ENCODE measurements around the gene IL36RN. TPM values are rescaled to one million over a fixed set of nuclear protein-coding genes. Genes with fewer than 3 reads are reported as not detected.

Gene IL36RN
- total RNA-seq, 1 experiment from 2014 or later, result 0.36 TPM

DNA sequence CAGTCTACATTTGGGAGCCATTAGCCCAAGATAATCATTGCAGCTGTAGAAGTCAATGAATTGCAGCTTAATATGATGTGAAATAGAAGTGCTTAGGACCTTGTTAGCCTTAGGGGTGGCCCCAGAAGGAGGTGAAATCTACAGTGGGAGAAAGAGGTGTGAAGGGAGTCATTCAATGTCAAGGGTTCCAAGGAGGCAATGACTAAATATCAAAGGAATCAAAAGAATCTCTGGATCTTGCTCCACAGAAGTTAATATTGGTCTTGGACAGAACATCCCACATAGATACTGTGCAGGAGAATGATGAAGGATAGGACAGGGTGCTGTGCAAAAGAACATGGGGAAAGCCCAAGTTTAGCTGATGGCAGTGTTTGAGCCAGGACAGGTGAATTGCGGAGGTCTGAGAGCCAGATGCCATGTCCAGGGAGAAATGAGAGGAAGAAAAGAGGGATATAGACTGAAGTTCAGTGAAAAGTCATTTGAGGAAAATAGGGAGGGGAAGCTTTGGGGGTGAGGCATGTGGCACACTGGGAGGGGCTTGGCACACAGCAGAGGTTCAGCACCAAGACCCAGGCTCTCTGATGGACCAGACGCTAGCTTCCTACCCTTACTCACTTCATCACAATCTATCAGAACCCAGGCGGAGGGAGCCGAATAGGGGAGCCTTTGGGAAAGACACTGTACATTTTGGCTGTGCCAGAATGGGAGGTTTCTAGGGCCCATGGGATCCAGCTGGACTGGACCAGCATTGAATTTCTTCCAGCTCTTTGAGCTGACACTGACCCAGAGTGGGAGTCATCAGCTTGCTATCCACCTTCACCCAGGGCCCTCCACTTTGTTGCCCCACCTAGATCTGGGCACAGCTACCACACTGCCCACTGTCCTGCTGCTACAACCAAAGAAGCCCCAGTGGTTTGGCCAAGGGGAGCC, 10.9 kb downstream of the IL36RN start:
- DNase-seq (peak; percentile 36), ATAC-seq (no peak)
- CTCF ChIA-PET, result no interaction called here
- no peak for TF ChIP-seq EZH2phosphoT487 (IDR thresholded peaks at IDR 0.05; ENCODE audit: borderline replicate concordance, low read length)
- Histone ChIP-seq H3K27me3 (ENCODE audit: low read length) (no peaks in the 10 kb centered on the region), H3K4me3 (ENCODE audit: low read length) (no peak overlapping the region), H3K9me2 (replicated peaks; ENCODE audit: low read length) (no peaks in the 10 kb centered on the region), H3K27ac (ENCODE audit: low read length) (peak overlapping the region; percentile 95), H3K9me3 (ENCODE audit: low read length) (no peaks in the 10 kb centered on the region), H2AFZ (ENCODE audit: low read length) (no peak overlapping the region), H4K20me1 (ENCODE audit: low read length) (no peaks in the 10 kb centered on the region), H3F3A (ENCODE audit: low read length, unreplicated experiment) (peaks cover 12% of the 10 kb centered on the region), H3K36me3 (ENCODE audit: low read depth, low read length) (no peaks in the 10 kb centered on the region), H3K4me1 (ENCODE audit: insufficient read depth, low read length) (peaks cover 36% of the 10 kb centered on the region), H3K9ac (ENCODE audit: low read length) (peak overlapping the region; percentile 56), H3K79me2 (ENCODE audit: low read length) (no peaks in the 10 kb centered on the region), H3K4me2 (ENCODE audit: low read length) (peak overlapping the region; percentile 57)
- BruUV-seq (replicated peaks), result no TSS peak
- POLR2A ChIA-PET (ENCODE audit: unreplicated experiment), result interaction anchor here (0.7 kb wide), 2 partner anchors 8 to 94 kb away, joined by 3 to 4 read pairs; no protein-coding TSS in a partner anchor
- intact Hi-C loops (cut with micrococcal nuclease), result loop anchor here (2.0 kb wide), 1 partner anchor 111 kb away; no protein-coding TSS in a partner anchor

DNA sequence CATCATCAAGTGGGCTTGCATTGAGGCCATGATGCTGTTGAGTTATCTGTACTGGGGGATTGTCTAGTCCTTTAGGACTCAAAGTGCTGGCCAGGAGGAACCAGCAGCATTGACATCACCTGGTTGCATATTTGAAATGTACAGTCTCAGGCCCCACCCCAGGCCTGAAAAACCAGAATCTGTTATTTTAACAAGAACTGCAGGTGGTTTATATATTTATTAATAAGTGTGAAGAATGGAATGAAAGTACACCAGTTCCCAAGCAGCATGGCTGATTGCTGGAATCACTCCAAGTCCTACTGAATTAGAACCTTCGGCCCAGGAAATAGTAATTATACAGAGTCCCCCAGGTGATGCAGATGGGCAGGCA, 11.6 kb downstream of the IL36RN start:
- Histone ChIP-seq H3F3A (ENCODE audit: low read length, unreplicated experiment) (peaks cover 12% of the 10 kb centered on the region), H3K27ac (ENCODE audit: low read length) (peak overlapping the region; percentile 95), H3K4me1 (ENCODE audit: insufficient read depth, low read length) (peaks cover 36% of the 10 kb centered on the region), H3K9me3 (ENCODE audit: low read length) (no peaks in the 10 kb centered on the region), H3K27me3 (ENCODE audit: low read length) (no peaks in the 10 kb centered on the region), H3K79me2 (ENCODE audit: low read length) (no peaks in the 10 kb centered on the region), H3K36me3 (ENCODE audit: low read depth, low read length) (no peaks in the 10 kb centered on the region), H2AFZ (ENCODE audit: low read length) (no peak overlapping the region), H4K20me1 (ENCODE audit: low read length) (no peaks in the 10 kb centered on the region), H3K9me2 (replicated peaks; ENCODE audit: low read length) (no peaks in the 10 kb centered on the region), H3K9ac (ENCODE audit: low read length) (no peak overlapping the region), H3K4me2 (ENCODE audit: low read length) (0 out of 2 replicates have a peak overlapping the region, but pooled peaks have one; percentile 1), H3K4me3 (ENCODE audit: low read length) (no peak overlapping the region)
- TF ChIP-seq EZH2phosphoT487 (IDR thresholded peaks at IDR 0.05; ENCODE audit: borderline replicate concordance, low read length) (no peak), CTCF (conservative IDR thresholded peaks at IDR 0.05; ENCODE audit: low read depth, low read length) (no peak), EZH2 (IDR thresholded peaks at IDR 0.05; ENCODE audit: low read length, unreplicated experiment) (no peak)
- ATAC-seq, result no peak
- BruUV-seq (replicated peaks), result no TSS peak
- ChIA-PET POLR2A (ENCODE audit: unreplicated experiment) (interaction anchor here (0.7 kb wide), 1 partner anchor 7 kb away, joined by 4 read pairs; no protein-coding TSS in a partner anchor), CTCF (no interaction called here)
- intact Hi-C loops (cut with micrococcal nuclease), result no loop called here
- DNase-seq, result no peak

DNA sequence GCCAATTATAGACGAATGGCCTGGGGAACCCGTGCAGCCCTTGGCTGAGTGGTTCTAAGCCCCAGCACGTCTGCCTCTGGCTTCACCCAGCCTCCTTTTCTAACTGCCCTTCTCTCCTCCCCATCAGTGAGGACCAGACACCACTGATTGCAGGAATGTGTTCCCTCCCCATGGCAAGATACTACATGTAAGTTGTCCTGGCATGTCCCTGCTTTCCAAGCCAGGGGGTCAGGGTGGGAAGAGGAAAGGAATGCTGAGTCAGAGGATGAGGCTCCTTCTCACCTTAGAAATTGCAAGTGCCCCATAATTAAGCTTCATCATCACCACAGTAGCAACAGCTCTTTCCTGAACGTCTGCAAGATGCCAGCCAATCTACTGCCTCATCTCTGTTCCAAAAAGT, 13.6 kb downstream of the IL36RN start:
- Histone ChIP-seq H3K9me3 (ENCODE audit: low read length) (no peaks in the 10 kb centered on the region), H3K4me1 (ENCODE audit: insufficient read depth, low read length) (peaks cover 42% of the 10 kb centered on the region), H2AFZ (ENCODE audit: low read length) (no peak overlapping the region), H3F3A (ENCODE audit: low read length, unreplicated experiment) (peaks cover 12% of the 10 kb centered on the region), H3K9me2 (replicated peaks; ENCODE audit: low read length) (no peaks in the 10 kb centered on the region), H3K79me2 (ENCODE audit: low read length) (no peaks in the 10 kb centered on the region), H3K36me3 (ENCODE audit: low read depth, low read length) (no peaks in the 10 kb centered on the region), H3K4me2 (ENCODE audit: low read length) (no peak overlapping the region), H4K20me1 (ENCODE audit: low read length) (no peaks in the 10 kb centered on the region), H3K9ac (ENCODE audit: low read length) (no peak overlapping the region), H3K27ac (ENCODE audit: low read length) (no peak overlapping the region), H3K4me3 (ENCODE audit: low read length) (no peak overlapping the region), H3K27me3 (ENCODE audit: low read length) (no peaks in the 10 kb centered on the region)
- intact Hi-C loops (cut with micrococcal nuclease), result no loop called here
- no peak for DNase-seq
- no TSS peak for BruUV-seq (replicated peaks)
- CTCF ChIA-PET, result no interaction called here
- ATAC-seq, result no peak
- TF ChIP-seq EZH2 (IDR thresholded peaks at IDR 0.05; ENCODE audit: low read length, unreplicated experiment) (no peak), CTCF (conservative IDR thresholded peaks at IDR 0.05; ENCODE audit: low read depth, low read length) (no peak), EZH2phosphoT487 (IDR thresholded peaks at IDR 0.05; ENCODE audit: borderline replicate concordance, low read length) (no peak)
- POLR2A ChIA-PET (ENCODE audit: unreplicated experiment), result no interaction called here

All from PC-3 (cell line).